ENCODE measurements around the gene GRIK1.

GRIK1 gene

DNA sequence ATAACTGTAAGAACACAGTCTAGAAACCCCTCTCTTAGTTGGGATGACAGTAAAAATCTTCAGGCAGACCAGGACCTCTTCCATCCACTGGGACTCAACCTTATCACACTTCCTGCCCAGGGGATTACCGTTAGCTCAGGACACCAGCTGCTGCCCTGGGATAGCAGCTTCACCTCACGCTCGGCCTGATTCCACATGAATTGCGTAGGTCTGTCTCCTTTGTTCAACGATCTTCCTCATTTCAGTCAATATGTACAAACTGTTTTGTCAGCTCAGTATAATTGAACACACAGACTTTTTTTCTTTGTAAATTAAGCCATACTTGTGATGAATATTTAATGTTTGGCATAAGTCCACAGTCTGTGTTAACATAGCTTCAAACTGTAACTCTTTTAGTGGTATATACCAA is 290.4 kb downstream of the GRIK1 start:
- no peak overlapping the region for H3K4me3 Mint-ChIP-seq
- no peaks in the 10 kb centered on the region for H3K27me3 Mint-ChIP-seq
- H3K27ac Mint-ChIP-seq: peak overlapping the region; percentile 8
- H3K9me3 Mint-ChIP-seq: peaks cover under 1% of the 10 kb centered on the region
- H3K36me3 Mint-ChIP-seq: peaks cover 7% of the 10 kb centered on the region
- peaks cover 6% of the 10 kb centered on the region for H3K4me1 Mint-ChIP-seq

GRCh38 chr21:29648710-29649240 is 291.0 kb downstream of the GRIK1 start:
- Mint-ChIP-seq H3K9me3 (no peaks in the 10 kb centered on the region), H3K36me3 (peaks cover 7% of the 10 kb centered on the region), H3K4me1 (no peaks in the 10 kb centered on the region), H3K27ac (no peak overlapping the region), H3K27me3 (no peaks in the 10 kb centered on the region), H3K4me3 (no peak overlapping the region)

GRCh38 chr21:29647353-29647781 is 292.4 kb downstream of the GRIK1 start:
- Mint-ChIP-seq H3K27ac (no peak overlapping the region), H3K36me3 (peaks cover 7% of the 10 kb centered on the region), H3K4me3 (no peak overlapping the region), H3K9me3 (no peaks in the 10 kb centered on the region), H3K4me1 (no peaks in the 10 kb centered on the region), H3K27me3 (no peaks in the 10 kb centered on the region)

GRCh38 chr21:29645666-29646553 is 293.9 kb downstream of the GRIK1 start:
- H3K4me3 Mint-ChIP-seq: no peak overlapping the region
- no peaks in the 10 kb centered on the region for H3K27me3 Mint-ChIP-seq
- H3K27ac Mint-ChIP-seq: no peak overlapping the region
- peaks cover 7% of the 10 kb centered on the region for H3K36me3 Mint-ChIP-seq
- no peaks in the 10 kb centered on the region for H3K4me1 Mint-ChIP-seq
- H3K9me3 Mint-ChIP-seq: no peaks in the 10 kb centered on the region

GRCh38 chr21:29643289-29643688 is 296.5 kb downstream of the GRIK1 start:
- H3K9me3 Mint-ChIP-seq: no peaks in the 10 kb centered on the region
- H3K36me3 Mint-ChIP-seq: no peaks in the 10 kb centered on the region
- H3K27ac Mint-ChIP-seq: no peak overlapping the region
- H3K27me3 Mint-ChIP-seq: no peaks in the 10 kb centered on the region
- H3K4me1 Mint-ChIP-seq: peaks cover 4% of the 10 kb centered on the region
- H3K4me3 Mint-ChIP-seq: no peak overlapping the region

GRCh38 chr21:29642551-29643245 is 297.1 kb downstream of the GRIK1 start:
- Mint-ChIP-seq H3K36me3 (no peaks in the 10 kb centered on the region), H3K4me3 (no peak overlapping the region), H3K9me3 (no peaks in the 10 kb centered on the region), H3K27ac (no peak overlapping the region), H3K27me3 (no peaks in the 10 kb centered on the region), H3K4me1 (peaks cover 4% of the 10 kb centered on the region)

GRCh38 chr21:29641635-29642550 is 297.9 kb downstream of the GRIK1 start:
- no peaks in the 10 kb centered on the region for H3K9me3 Mint-ChIP-seq
- H3K4me1 Mint-ChIP-seq: peaks cover 4% of the 10 kb centered on the region
- no peaks in the 10 kb centered on the region for H3K27me3 Mint-ChIP-seq
- H3K27ac Mint-ChIP-seq: no peak overlapping the region
- H3K4me3 Mint-ChIP-seq: no peak overlapping the region
- no peaks in the 10 kb centered on the region for H3K36me3 Mint-ChIP-seq

DNA sequence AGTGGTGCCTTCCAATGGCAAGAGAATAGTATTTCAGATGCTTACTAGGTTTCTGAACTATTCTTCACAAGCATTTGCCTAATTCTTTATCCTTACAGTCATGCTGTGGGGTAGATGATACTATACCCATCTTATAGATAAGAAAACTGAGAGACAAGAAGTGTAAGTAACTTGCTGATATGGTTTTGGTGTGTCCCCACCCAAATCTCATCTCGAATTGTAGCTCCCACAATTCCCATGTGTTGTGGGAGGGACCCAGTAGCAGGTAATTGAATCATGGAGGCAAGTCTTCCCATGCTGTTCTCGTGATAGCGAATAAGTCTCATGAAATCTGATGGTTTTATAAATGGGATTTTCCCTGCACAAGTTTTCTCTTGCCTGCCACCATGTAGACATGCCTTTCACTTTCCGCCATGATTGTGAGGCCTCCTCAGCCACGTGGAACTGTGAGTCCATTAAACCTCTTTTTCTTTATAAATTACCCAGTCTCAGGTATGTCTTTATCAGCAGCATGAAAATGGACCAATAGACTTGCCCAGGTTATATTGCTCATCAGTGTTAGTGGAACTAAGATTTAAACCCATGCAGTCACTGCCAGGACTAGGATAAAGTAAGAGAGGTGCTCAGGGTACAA is 298.7 kb downstream of the GRIK1 start:
- no peak overlapping the region for H3K4me3 Mint-ChIP-seq
- H3K27me3 Mint-ChIP-seq: no peaks in the 10 kb centered on the region
- peaks cover 4% of the 10 kb centered on the region for H3K4me1 Mint-ChIP-seq
- no peaks in the 10 kb centered on the region for H3K9me3 Mint-ChIP-seq
- no peak overlapping the region for H3K27ac Mint-ChIP-seq
- H3K36me3 Mint-ChIP-seq: no peaks in the 10 kb centered on the region

DNA sequence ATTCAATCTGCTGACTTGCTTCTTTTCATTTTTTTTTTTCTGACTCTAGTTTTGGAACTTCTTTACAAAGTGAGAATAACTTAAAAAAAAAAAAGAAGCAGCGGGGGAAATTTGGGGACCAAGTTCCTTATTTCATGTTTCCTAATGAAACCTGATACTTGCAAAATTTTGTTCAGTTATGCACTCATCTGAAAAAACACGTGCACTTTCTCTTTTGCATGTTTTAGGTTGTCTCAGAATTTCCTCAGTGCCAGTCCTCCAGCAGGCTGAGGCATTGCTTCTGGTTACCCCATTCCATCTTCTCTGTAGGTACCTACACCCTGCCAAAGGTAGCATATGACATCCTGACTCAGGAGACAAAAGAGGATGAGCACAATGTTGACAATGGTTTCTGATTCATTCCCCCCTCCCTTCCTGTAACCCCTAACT is 299.7 kb downstream of the GRIK1 start:
- Mint-ChIP-seq H3K27me3 (no peaks in the 10 kb centered on the region), H3K36me3 (no peaks in the 10 kb centered on the region), H3K4me3 (no peak overlapping the region), H3K4me1 (peaks cover 4% of the 10 kb centered on the region), H3K9me3 (no peaks in the 10 kb centered on the region), H3K27ac (no peak overlapping the region)

- H3K27me3 Mint-ChIP-seq: no peaks in the 10 kb centered on the region
- peaks cover 4% of the 10 kb centered on the region for H3K4me1 Mint-ChIP-seq
- H3K9me3 Mint-ChIP-seq: no peaks in the 10 kb centered on the region
- H3K36me3 Mint-ChIP-seq: no peaks in the 10 kb centered on the region
- H3K27ac Mint-ChIP-seq: no peak overlapping the region
- no peak overlapping the region for H3K4me3 Mint-ChIP-seq
Observed at GRCh38 chr21:29639366-29640079, 300.3 kb downstream of the GRIK1 start.

- H3K27ac Mint-ChIP-seq: no peak overlapping the region
- H3K9me3 Mint-ChIP-seq: no peaks in the 10 kb centered on the region
- peaks cover 4% of the 10 kb centered on the region for H3K4me1 Mint-ChIP-seq
- no peaks in the 10 kb centered on the region for H3K36me3 Mint-ChIP-seq
- H3K27me3 Mint-ChIP-seq: no peaks in the 10 kb centered on the region
- H3K4me3 Mint-ChIP-seq: no peak overlapping the region
Observed at GRCh38 chr21:29638761-29639327, 301.0 kb downstream of the GRIK1 start.

- Mint-ChIP-seq H3K4me3 (no peak overlapping the region), H3K27ac (no peak overlapping the region), H3K9me3 (no peaks in the 10 kb centered on the region), H3K27me3 (no peaks in the 10 kb centered on the region), H3K36me3 (no peaks in the 10 kb centered on the region), H3K4me1 (peaks cover 4% of the 10 kb centered on the region)
Observed at GRCh38 chr21:29638138-29638537, 301.7 kb downstream of the GRIK1 start.

- Mint-ChIP-seq H3K4me1 (peaks cover 4% of the 10 kb centered on the region), H3K9me3 (no peaks in the 10 kb centered on the region), H3K36me3 (no peaks in the 10 kb centered on the region), H3K27me3 (no peaks in the 10 kb centered on the region), H3K27ac (no peak overlapping the region), H3K4me3 (no peak overlapping the region)
Observed at GRCh38 chr21:29637553-29637952, 302.2 kb downstream of the GRIK1 start.

GRCh38 chr21:29637134-29637533 is 302.7 kb downstream of the GRIK1 start:
- H3K9me3 Mint-ChIP-seq: no peaks in the 10 kb centered on the region
- H3K4me1 Mint-ChIP-seq: peaks cover 4% of the 10 kb centered on the region
- no peaks in the 10 kb centered on the region for H3K27me3 Mint-ChIP-seq
- H3K27ac Mint-ChIP-seq: no peak overlapping the region
- H3K4me3 Mint-ChIP-seq: no peak overlapping the region
- H3K36me3 Mint-ChIP-seq: no peaks in the 10 kb centered on the region
